Stimulated activated CD8-positive, alpha-beta memory T cell treated with anti-CD3 and anti-CD28 coated beads, Interleukin-12 subunit alpha, Interleukin-12 subunit beta, amount 100 ng/mL, for 24 hours (primary cell): ENCODE data around the gene SLC29A1.
"Not testable (repeated sequence)": the region's sequence is repeated elsewhere in the genome, so short reads cannot be mapped to it uniquely, and the experiment has no call there.

Source experiments
- DNase-seq: peaks from one replicate; pipeline ENCODE4 v3.0.0-alpha.2; 2020; ENCODE audit errors: extremely low read depth

Gene SLC29A1

DNA sequence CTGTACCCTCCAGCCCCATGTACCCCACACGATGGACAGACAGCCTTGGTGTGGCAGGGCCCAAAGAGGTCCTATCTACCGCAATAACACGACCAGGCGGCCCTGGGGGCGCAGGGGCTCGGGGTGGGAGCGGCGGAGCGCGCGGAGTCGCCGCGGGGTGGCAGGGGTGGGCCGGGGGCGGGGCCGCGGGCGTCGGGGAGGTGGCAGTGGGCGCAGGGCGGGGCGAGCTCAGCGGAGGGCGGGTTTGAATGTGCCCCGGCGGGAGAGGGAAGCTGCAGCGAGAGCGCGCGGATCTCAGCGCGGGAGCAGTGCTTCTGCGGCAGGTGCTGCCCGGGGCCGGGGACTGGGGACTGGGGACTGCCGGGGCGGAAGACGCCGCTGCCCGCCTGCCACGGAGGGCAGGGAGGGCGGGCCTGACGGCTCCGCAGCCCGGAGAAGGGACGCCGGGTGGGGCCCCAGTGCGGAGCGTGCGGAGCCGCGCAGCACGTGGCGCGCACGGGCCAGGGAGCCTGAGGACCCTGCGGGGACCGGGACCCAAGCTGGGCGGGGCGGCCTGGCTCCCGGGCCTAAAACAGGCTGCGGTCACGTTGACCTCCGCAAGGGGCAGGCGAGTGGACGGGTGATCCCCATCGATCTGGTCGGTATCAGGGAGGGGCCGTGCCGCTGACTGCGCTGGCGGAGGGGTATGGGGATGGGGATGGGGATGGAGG is at the start of gene SLC29A1:
Gene SLC29A1 (plus strand): TSS at position 277 of the 710 bp plus-strand sequence. CDS start 3,719 bp downstream, outside the sequence.
- peak; percentile 63 for DNase-seq

DNA sequence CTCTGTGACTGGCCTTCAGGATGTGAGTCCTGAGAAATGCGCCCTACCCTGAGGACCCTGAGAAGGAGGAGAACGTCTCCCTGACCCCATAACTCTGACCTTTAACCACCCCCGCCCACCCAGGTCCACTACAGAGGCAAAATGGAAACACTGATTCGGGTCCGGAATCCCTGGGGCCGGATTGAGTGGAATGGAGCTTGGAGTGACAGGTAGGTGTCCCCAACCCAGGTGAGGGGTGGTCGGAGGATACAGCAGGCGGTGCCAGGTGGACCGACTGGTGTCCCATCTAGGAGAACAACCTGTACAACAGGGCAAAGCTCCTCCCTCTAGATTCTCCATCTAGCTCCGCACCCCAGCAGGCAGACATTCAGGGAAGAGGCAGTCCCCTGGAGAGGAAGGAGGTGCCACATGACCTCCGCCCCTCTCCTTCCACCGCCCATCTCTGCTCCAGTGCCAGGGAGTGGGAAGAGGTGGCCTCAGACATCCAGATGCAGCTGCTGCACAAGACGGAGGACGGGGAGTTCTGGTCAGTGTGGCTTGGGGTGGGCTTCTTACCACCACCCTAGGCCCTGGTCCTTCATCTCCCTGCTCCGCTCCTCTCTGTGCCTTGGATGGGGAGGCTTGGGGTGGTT is 47.1 kb upstream of the SLC29A1 start:
- no peak for DNase-seq

DNA sequence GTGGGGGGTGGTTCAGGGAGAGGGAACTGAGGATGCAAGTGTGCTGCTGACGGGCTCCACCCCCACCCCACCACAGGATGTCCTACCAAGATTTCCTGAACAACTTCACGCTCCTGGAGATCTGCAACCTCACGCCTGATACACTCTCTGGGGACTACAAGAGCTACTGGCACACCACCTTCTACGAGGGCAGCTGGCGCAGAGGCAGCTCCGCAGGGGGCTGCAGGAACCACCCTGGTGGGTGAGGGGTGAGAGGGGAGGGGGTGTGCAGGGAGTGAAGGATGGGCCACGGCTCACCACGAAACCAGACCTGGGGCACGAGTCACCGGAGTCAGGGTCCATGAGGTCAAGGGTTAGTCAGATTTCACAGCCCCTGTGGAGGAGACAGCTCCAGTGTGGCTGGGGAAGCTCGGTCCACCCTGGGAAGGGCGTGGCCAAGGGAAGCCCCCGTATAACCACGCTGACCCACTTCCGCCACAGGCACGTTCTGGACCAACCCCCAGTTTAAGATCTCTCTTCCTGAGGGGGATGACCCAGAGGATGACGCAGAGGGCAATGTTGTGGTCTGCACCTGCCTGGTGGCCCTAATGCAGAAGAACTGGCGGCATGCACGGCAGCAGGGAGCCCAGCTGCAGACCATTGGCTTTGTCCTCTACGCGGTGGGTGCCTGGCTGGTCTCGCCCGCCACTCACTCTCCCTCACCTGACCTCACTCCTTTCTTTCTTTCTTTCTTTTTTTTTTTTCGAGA is 46.5 kb upstream of the SLC29A1 start:
- no peak for DNase-seq

DNA sequence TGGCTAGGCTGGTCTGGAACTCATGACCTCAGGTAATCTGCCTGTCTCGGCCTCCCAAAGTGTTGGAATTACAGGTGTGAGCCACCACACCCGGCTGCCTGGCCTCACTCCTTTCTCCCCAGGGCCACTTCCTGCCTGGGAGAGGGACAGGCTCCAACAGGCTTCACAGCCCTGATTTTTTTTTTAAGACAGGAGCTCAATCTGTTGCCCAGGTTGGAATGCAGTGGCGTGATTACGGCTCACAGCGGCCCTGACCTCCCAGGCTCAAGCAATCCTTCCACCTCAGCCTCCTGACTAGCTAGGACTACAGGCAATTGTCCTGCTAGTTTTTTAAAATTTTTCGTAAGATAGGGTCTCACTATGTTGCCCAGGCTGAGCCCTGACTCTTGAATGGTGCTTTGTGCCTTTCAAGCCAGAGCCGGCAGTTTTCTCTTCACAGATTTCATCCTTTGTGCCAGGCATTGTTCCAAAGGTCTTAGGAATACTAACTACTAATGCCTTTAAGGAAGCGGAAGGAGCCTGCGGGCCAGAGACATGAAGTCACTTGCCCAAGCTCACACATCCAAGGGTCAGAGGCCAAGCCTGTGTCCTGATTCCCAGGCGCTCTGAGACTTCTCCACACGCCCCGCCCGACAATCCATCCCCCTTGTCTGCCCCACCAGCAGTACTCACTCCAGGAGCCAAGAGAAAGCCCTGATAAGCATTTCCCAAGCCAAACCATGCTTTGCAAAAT is 45.5 kb upstream of the SLC29A1 start:
- DNase-seq, result no peak

DNA sequence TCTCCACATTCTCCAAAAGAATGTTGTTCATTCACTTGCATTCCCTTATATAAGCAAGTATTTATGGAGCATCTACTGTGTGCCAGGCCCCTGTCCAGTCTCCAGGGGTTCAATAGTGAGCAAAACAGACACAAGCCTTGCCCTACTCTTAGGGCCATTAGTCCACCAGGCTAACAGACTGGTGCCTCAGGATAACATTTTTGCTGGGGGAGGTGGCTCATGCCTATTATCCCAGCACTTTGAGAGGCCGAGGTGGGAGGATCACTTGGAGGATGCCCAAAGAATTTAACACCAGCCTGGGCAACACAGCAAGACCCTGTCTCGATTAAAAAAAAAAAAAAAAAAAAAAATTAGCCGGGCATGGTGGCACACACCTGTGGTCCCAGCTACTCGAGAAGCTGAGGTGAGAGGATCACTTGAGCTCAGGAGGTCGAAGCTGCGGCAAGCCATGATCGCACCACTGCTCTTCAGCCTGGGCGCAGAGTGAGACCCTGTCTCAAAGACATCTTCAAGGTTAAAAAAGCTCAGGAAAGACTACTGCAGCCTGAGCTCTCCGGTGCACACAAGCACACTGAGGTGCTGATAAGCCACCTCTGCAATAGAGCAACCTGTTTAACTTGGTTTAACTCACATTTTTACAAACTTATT is 44.8 kb upstream of the SLC29A1 start:
- DNase-seq, result no peak

DNA sequence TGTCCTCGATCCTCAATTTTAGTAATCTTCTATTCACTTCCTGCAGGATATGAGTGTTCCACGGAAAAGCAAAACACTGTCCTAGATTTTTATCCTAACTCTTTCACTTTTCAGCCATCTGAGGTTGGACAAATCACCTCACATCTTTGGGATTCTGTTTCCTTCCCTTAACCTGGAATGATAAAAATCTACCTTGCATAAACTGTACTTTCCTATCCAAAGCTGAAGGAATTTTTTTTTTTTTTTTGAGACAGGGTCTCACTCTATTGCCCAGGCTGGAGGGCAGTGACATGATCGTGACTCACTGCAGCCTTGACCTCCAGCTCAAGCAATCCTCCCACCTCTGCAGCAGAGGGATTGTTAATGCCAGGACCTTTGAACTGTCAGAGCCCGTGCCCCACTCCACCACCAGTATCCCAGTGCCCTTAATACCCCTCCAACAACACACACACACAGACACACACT is 44.3 kb upstream of the SLC29A1 start:
- no peak for DNase-seq

DNA sequence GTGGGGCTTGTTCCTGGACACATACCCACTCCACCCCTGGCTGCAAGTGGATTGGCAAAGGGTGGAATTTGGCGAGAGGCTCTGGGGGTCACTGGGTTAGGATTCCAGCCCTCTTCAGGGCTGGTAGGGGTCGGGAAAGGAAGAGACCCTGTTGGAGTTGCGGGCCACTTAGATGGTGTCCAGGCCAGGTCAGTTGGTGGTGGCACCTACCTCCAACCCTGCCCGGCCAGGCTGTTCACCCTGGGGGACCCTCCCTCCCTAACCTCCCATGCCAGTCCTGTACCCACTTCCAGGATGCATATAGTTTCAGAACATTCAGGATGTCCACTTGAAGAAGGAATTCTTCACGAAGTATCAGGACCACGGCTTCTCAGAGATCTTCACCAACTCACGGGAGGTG is 43.7 kb upstream of the SLC29A1 start:
- no peak for DNase-seq

DNA sequence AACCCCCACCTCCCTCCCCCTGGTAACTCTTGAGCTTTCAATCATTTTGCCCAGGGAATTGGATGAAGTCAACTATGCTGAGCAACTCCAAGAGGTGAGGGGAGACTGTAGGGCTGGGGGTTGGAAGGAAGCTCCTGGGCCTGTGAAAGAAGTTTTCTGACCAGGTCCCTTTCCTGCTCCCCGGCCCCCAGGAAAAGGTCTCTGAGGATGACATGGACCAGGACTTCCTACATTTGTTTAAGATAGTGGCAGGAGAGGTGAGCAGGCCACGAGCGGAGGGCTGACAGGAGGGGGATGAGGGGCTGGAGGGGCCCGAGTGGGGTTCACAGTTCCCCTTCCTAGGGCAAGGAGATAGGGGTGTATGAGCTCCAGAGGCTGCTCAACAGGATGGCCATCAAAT is 43.0 kb upstream of the SLC29A1 start:
- no peak for DNase-seq

DNA sequence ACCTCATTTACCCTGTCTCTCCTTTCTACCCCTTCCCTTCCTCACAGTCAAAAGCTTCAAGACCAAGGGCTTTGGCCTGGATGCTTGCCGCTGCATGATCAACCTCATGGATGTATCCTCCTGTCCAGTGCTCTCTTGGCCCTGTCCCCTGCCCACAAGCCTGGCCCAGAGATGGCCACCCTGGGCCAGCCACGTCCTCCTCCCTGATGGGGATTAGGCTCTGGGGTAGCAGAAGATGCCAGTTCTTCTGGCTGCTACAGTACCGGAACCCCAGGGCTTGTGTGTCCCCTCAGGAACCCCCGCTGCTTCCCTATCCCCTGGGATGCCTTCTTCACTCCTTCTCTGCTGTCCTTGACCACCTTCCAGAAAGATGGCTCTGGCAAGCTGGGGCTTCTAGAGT is 42.5 kb upstream of the SLC29A1 start:
- no peak for DNase-seq

DNA sequence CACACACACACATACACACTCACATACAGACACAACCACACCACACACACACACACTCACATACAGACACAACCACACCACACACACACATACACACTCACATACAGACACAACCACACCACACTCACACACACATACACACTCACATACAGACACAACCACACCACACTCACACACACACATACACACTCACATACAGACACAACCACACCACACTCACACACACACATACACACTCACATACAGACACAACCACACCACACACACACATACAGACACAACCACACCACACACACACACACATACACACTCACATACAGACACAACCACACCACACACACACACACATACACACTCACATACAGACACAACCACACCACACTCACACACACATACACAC is 41.6 kb upstream of the SLC29A1 start:
- not testable (repeated sequence) for DNase-seq

DNA sequence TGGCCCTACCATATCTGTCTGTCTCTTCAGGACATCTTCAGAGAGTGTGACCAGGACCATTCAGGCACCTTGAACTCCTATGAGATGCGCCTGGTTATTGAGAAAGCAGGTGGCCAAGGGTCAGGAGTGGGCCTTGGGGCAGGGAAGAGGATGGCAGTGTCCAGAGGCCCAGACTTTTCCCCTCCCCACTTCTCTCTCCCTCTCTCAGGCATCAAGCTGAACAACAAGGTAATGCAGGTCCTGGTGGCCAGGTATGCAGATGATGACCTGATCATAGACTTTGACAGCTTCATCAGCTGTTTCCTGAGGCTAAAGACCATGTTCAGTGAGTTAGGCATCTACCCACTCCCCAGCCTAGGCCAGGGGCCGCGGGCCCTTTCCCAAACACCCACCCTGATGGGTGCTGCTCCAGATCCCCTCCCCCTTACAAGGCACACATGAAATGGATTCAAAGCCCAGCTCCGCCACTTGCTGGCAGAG is 40.4 kb upstream of the SLC29A1 start:
- no peak for DNase-seq

DNA sequence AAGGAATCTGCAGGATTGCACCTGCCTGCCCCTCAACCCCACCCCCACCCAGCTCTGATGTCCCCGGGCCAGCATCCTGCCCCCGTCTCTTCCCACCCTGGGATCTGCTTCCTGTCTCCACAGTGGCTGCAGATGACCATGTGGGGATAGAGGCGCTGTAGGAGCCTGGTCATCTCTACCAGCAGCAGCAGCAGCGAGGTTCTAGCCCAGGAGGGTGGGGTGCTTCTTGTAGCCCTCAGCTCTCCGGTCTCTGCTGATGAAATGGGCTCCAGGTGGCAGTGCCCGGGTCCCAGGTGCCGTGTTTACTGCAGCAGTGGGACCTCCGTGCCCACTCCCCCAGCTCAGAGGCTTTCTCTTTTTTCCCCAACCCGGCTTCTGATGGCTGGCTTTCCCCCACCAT is 39.6 kb upstream of the SLC29A1 start:
- DNase-seq, result no peak

DNA sequence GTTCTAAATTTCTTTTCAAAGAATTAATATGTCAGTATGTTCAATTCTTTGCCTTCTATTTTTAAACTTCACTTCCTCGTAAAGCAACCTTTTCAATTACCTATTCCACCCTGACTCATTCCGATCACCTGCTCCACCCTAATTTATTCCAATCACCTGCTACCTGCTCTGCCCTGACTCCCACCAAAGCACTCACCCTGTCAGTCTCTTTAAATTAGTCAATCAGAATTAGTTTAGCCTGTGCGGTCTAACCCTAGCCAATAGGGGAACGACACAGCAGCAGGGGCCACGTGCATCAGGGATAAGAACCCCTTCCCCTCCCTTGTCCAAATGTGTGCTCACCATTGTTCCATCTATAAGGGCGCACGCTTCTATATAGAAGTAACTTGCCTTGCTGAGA is 38.0 kb upstream of the SLC29A1 start:
- DNase-seq, result not testable (repeated sequence)

DNA sequence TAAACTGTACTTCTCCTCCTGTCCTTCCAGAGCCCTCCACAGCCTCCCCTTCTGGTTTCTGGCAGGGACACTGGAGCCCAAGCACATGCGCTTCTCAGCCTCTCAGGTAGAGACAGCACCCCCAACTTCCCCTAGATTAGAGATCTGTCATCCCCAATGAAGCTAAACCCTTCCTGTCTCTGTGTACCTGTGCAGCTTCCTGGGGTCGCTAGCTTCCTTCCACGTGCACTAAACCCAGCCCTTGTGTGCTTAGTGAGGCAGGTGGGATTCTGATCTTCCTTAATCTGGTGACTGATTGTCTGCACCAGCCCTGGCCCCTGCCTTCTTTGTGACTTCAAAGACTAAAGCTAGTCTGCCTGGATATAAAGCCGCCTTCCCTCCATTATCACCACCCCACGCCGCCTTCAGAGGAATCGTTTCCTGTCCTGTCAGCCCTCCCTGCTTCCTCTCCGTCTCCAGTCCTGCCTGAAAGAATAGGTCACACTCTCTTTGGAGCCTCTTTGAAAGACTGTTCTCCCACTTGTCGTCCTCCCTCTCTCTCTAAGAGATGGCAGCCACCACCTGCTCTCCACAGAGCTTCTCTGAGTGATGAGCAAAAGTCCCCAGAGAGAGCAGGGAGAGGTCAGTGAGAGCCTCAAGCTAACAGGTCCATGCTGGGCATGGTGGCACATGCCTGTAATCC is 37.3 kb upstream of the SLC29A1 start:
- no peak for DNase-seq

DNA sequence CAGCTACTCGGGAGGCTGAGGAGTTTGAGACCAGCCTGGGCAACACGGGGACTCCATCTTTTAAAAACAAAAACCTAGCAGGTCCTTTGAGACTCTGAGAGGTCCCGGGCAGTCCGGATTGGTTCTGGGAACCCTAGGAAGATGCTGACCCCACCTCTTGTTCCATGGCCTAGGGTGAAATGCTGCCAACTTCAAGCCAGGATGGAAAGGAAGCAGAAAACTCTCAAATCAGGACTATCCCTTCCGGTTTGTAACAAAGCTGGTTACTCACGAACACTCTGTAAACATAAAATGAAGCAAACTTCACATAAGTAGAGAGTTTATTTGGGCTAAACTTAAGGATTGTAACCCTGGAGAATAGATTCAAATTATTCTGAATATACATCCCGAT is 36.8 kb upstream of the SLC29A1 start:
- no peak for DNase-seq

DNA sequence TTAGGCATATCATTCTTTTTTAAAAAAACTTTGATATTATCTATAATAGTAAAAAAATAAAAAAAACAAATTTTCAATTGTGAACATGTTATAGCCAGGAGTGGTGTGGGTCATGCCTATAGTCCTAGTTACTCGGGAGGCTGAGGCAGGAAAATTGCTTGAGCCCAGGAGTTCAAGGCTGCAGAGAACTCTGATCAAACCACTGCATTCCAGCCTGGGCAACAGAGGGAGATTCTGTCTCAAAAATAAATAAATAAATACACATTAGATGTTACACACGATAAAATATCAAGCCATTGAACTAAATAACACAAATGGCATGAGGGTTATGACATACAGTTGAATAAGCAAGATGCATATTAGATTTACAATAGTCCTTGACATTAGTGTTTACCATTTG is 34.6 kb upstream of the SLC29A1 start:
- no peak for DNase-seq

DNA sequence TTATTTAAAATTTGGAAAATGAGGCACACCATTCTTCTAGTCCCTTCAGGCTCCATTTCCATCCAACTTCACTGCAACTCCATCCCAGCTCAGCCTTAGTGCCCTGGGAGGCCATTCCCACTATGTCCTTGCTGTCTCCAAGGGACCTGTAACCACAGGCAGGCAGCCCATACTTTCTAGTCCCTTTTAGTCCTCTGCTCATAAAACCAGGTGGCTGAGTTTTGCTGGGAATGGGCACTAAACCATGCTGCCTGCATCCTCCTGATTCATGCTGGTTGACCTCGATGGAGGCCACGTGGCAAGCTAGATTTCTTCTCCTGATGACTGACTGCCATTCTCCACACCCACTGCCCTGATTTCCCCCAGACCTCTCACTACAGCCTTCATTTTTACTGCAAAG is 34.1 kb upstream of the SLC29A1 start:
- DNase-seq, result no peak

DNA sequence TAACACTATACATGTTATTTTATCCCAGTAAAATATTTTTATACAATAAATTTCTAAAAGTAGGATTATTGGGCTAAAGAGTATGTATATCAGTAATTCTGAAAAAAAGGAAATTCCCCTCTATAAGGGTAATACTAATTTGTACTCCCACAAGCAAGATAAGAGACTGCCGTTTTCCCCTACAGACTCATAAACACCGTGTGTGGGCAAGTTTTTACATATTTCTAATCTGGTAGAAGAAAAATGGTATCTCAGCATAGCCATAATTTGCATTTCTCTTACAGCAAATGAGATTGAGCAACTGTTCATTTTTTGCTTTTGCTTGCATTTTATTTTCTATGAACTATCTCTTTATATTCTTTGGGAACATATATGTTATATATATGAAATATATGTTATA is 32.7 kb upstream of the SLC29A1 start:
- DNase-seq, result no peak

DNA sequence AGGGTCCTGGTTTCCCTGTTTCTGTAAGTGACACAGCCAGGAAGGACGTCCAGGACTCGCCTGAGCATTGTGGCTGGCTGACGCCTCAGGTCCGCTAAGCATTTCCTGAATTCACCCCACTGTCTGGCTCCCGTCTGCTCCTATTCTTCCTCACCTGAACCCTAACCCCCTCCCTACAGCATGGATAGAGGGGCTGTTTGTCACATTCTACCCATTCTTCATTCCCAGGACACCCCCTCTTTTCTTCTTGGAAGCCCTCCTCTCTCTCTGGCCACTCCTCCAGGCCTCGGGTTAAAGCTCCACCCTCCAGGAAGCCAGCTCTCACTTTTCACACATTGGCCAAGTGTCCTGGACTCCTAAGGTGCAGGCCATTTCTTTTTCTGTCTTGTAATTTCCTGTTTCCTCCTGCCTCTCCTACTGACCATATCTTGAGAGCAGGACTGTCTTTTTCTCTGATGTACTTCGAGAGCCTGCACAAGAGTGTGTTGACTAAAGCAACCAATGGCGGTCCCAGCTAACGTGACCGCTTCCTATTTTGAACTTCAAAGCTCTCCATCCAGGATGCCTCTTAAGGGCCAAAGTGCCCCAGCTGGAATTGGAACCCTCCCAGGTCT is 30.9 kb upstream of the SLC29A1 start:
- no peak for DNase-seq

DNA sequence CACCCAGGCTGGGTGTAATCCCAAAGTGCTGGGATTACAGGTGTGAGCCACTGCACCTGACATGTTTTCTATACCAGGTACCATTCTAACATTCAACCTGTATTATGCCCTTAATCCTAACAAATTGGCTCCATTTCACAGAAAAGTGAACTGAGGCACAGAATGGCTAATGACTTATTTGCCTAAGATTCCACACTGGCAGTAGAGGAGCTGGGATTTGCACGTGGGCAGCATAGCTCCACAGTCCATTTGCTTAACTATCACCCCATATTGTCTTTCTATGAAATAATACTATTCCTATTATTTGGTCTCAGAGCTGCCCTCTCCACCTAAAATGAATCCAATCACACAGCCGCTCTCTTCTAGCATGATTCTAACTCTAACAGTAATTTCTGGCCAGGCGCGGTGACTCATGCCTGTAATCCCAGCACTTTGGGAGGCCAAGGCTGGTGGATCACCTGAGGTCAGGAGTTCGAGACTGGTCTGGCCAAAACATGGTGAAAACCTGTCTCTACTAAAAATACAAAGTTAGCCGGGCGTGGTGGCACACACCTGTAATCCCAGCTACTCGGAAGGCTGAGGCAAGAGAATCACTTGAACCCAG is 30.0 kb upstream of the SLC29A1 start:
- DNase-seq, result no peak
